ENCODE measurements around the gene SLC39A13.

The SLC39A13 gene

GRCh38 chr11:47377571-47378009 lies 30.8 kb upstream of the SLC39A13 start:
- Mint-ChIP-seq H3K4me3 (no peak overlapping the region), H3K9me3 (no peaks in the 10 kb centered on the region), H3K36me3 (no peaks in the 10 kb centered on the region), H3K4me1 (peaks cover 11% of the 10 kb centered on the region), H3K27me3 (no peaks in the 10 kb centered on the region), H3K27ac (no peak overlapping the region)

DNA sequence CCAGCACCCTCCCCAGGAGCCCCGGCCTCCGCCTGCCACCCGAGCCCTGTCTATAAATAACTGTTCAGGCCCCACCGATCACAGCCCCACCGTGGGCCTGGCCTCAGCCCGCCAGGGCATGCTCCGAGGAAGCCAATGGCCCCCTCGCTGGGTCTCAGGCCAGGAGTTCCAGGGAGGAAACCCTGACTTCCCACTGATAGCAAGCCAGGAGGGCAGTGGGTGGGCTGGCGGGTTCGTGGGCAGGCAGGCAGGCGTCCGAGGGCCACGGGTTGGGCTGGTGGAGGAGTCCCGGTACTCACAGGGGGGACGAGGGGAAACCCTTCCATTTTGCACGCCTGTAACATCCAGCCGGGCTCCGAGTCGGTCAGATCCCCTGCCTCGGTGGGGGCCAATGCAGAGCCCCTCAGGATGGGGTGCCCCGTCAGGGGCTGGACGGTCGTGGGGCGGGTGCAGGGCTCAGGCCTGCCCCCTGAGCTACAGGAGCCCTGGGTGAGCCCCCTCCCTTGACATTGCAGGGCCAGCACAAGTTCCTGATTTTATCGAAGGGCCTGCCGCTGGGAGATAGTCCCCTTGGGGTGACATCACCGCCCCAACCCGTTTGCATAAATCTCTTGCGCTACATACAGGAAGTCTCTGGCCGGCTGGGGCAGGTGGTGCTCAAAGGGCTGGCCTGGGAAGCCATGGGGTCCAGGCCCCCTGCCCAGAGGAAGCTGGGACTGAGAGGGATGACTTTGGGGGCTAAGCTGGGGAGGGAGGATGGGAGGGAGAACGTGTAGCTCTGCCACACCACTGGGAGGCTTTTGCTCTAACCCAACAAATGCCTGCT lies 30.2 kb upstream of the SLC39A13 start, which contains the start of gene SPI1:
Gene SPI1 (minus strand): TSS at position 538 of the 826 bp plus-strand sequence. CDS start 194 bp downstream, at position 344.
- Mint-ChIP-seq H3K9me3 (no peaks in the 10 kb centered on the region), H3K27ac (no peak within 1 kb of the TSS), H3K4me3 (no peak within 1 kb of the TSS), H3K4me1 (peaks cover 11% of the 10 kb centered on the region), H3K27me3 (no peaks in the 10 kb centered on the region), H3K36me3 (no peaks in the 10 kb centered on the region)

GRCh38 chr11:47378836-47379170 lies 29.6 kb upstream of the SLC39A13 start:
- Mint-ChIP-seq H3K4me3 (no peak overlapping the region), H3K4me1 (peaks cover 11% of the 10 kb centered on the region), H3K27ac (no peak overlapping the region)

GRCh38 chr11:47379317-47379716 lies 29.1 kb upstream of the SLC39A13 start:
- Mint-ChIP-seq H3K4me1 (peaks cover 7% of the 10 kb centered on the region), H3K36me3 (no peaks in the 10 kb centered on the region), H3K4me3 (no peak overlapping the region), H3K27me3 (no peaks in the 10 kb centered on the region), H3K9me3 (no peaks in the 10 kb centered on the region), H3K27ac (no peak overlapping the region)

More at GRCh38 chr11:47378836-47379170, 29.6 kb upstream of the SLC39A13 start:
- no peaks in the 10 kb centered on the region for H3K27me3 Mint-ChIP-seq
- H3K9me3 Mint-ChIP-seq: no peaks in the 10 kb centered on the region
- H3K36me3 Mint-ChIP-seq: no peaks in the 10 kb centered on the region

DNA sequence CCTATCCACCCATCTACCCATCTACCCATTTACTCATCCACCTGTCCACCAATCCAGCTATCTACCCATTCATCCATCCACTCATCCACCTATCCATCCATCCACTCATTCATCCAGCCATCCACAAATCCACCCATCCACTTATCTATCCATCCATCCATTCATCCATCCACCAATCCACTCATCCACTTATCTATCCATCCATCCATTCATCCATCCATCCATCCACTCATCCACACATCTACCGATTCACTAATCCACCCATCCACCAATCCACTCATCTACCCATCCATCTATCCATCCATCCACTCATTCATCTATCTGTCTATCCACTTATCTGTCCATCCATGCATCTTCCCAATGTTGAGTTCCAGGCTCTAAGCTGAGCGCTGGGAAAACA lies 28.3 kb upstream of the SLC39A13 start:
- H3K27ac Mint-ChIP-seq: no peak overlapping the region
- no peaks in the 10 kb centered on the region for H3K4me1 Mint-ChIP-seq
- H3K27me3 Mint-ChIP-seq: no peaks in the 10 kb centered on the region
- no peaks in the 10 kb centered on the region for H3K36me3 Mint-ChIP-seq
- no peaks in the 10 kb centered on the region for H3K9me3 Mint-ChIP-seq
- no peak overlapping the region for H3K4me3 Mint-ChIP-seq

DNA sequence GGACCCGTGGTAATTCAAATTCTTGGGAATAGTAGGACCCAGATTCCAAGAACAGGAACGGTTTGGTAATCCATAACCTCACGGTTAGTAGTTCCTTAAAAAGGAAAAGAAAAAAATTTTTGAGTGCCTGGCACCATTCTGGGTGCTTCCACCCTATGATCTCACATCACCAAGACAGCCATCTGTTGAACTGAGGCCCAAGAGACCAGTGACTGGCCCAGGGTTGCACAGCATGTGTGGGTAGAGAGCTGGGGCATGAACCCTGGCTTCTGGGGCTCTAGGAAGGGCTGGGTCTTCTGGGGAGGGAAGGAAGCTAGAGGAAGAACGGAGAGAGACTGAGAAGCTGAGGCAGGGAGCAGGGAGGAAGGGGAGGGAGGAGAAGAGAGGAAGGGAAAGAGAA lies 25.3 kb upstream of the SLC39A13 start:
- Mint-ChIP-seq H3K27ac (no peak overlapping the region), H3K4me1 (no peaks in the 10 kb centered on the region), H3K9me3 (no peaks in the 10 kb centered on the region), H3K36me3 (no peaks in the 10 kb centered on the region), H3K4me3 (no peak overlapping the region), H3K27me3 (no peaks in the 10 kb centered on the region)

GRCh38 chr11:47384498-47384897 lies 23.9 kb upstream of the SLC39A13 start:
- Mint-ChIP-seq H3K27ac (no peak overlapping the region), H3K4me3 (no peak overlapping the region), H3K9me3 (no peaks in the 10 kb centered on the region), H3K4me1 (peaks cover 11% of the 10 kb centered on the region), H3K27me3 (no peaks in the 10 kb centered on the region), H3K36me3 (no peaks in the 10 kb centered on the region)

- Mint-ChIP-seq H3K4me1 (peaks cover 33% of the 10 kb centered on the region), H3K36me3 (no peaks in the 10 kb centered on the region), H3K4me3 (no peak overlapping the region), H3K27ac (no peak overlapping the region), H3K27me3 (no peaks in the 10 kb centered on the region), H3K9me3 (no peaks in the 10 kb centered on the region)
Observed at GRCh38 chr11:47387944-47388696, 20.3 kb upstream of the SLC39A13 start.

DNA sequence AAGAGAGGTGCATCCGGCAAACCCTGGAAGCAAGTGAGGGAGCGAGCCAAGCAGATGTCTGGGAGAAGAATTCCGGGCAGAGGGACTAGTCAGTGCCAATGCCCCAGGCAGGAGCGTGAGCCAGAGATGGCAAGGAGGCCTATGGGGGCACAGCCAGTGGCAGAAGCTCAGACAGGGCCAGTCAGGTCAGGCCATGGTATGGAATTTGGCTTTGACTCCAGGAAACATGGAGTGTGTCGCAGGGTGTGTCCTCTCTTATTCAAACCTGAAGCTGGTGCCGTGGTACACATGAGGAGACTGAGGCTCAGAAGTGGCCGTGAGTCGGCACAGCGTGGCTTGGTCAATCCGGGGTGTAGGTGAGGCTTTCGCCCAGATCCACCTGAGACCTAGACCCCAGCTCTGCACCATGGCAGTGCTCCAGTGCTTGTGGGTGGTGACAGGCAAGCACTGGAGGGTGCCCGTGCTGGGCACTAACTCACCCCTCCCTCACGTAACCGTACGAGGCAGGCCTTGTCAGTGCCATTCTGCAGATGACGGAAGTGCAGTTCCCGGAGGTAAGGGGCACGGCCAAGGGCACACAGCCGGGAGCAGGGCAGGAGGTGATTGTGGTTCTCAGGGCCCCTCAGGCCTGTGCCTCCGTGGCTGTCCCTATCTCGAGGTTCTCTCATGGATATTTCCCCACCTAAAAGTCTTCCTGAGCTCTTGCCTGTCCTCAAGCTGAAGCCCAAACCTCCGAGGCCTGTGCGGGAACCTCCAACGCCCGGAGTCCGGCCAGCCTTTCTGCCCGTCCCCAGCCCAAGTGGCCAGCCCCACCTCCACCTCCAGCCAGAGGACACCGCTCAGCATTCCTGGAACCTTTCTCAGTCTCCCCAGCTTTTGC lies 19.5 kb upstream of the SLC39A13 start:
- Mint-ChIP-seq H3K36me3 (no peaks in the 10 kb centered on the region), H3K4me1 (peaks cover 41% of the 10 kb centered on the region), H3K9me3 (no peaks in the 10 kb centered on the region), H3K4me3 (no peak overlapping the region), H3K27me3 (no peaks in the 10 kb centered on the region), H3K27ac (no peak overlapping the region)

DNA sequence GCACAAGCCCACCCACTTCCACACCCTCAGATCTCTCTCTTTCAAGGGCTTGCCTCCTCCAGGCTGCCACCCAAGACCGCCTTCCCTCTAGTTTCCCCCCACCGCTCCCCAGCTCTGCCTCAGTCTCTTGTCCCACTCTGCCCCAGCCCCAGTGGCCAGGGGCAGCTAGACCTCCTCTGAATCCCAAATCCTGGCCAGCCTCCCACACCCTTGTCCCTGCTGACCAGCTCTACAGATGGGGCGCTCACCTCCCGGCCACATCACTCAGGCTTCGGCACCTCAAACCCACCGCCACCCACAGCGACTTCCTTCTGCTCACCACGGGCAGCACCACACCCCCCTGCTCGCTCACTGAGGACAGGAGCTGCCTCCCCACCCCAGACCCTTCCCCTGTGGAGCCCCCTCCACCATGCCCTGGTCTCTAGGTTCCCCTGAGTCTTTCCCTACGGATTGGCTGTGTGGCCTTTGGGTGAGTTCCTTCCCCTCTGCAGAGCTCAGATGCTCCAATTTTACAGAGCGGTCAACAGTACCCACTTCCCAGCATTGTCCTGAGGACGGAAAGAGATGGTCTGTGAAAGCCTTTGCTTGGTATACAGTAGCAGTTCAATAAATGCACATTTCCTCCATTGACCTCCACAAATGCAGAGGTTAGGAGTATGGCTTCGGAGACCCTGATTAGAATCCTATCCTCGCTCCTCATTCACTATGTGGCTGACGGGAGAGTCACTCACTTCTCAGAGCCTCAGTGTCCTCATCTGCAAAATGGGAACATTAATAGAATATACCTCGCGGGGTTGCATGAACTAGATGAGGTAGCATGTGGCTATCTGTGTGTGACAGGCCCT lies 18.6 kb upstream of the SLC39A13 start:
- no peaks in the 10 kb centered on the region for H3K36me3 Mint-ChIP-seq
- no peak overlapping the region for H3K4me3 Mint-ChIP-seq
- peaks cover 46% of the 10 kb centered on the region for H3K4me1 Mint-ChIP-seq
- no peaks in the 10 kb centered on the region for H3K9me3 Mint-ChIP-seq
- H3K27me3 Mint-ChIP-seq: no peaks in the 10 kb centered on the region
- H3K27ac Mint-ChIP-seq: no peak overlapping the region

DNA sequence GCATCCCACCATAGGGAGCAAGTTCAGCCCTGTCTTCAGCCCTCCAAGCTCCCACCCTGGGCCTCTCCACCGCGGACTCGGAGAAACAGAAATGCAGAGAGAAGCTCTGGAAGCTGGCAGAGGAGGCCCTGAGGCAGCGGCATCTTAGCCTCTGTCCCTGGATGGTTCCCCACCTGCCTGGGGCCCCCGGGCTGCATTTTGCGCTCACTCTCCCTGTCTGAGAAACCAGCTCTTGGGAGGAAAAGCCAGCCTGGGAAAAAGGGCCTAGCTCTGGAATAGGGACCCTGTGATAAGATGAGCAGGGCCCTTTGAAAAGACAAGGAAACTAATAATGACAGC lies 18.0 kb upstream of the SLC39A13 start:
- Mint-ChIP-seq H3K27me3 (no peaks in the 10 kb centered on the region), H3K4me1 (peaks cover 48% of the 10 kb centered on the region), H3K9me3 (no peaks in the 10 kb centered on the region), H3K4me3 (no peak overlapping the region), H3K27ac (no peak overlapping the region), H3K36me3 (no peaks in the 10 kb centered on the region)

GRCh38 chr11:47391077-47391583 lies 17.3 kb upstream of the SLC39A13 start:
- Mint-ChIP-seq H3K36me3 (no peaks in the 10 kb centered on the region), H3K9me3 (no peaks in the 10 kb centered on the region), H3K4me1 (peaks cover 56% of the 10 kb centered on the region), H3K27me3 (no peaks in the 10 kb centered on the region), H3K4me3 (no peak overlapping the region), H3K27ac (peak overlapping the region; percentile 82)

GRCh38 chr11:47391711-47392432 lies 16.5 kb upstream of the SLC39A13 start:
- Mint-ChIP-seq H3K27ac (peak overlapping the region; percentile 80), H3K4me1 (peaks cover 56% of the 10 kb centered on the region), H3K4me3 (no peak overlapping the region), H3K27me3 (no peaks in the 10 kb centered on the region), H3K9me3 (no peaks in the 10 kb centered on the region), H3K36me3 (no peaks in the 10 kb centered on the region)

- no peak overlapping the region for H3K4me3 Mint-ChIP-seq
Observed at GRCh38 chr11:47392546-47393162, 15.7 kb upstream of the SLC39A13 start.

More at GRCh38 chr11:47392546-47393162, 15.7 kb upstream of the SLC39A13 start:
- H3K36me3 Mint-ChIP-seq: no peaks in the 10 kb centered on the region
- H3K4me1 Mint-ChIP-seq: peaks cover 60% of the 10 kb centered on the region
- H3K27me3 Mint-ChIP-seq: no peaks in the 10 kb centered on the region
- H3K27ac Mint-ChIP-seq: no peak overlapping the region
- no peaks in the 10 kb centered on the region for H3K9me3 Mint-ChIP-seq

Data from activated naive CD4-positive, alpha-beta T cell treated with anti-CD3 and anti-CD28 coated beads, Interleukin-2, amount 50 U/mL, for 24 hours (primary cell).